Endodermal cell (in vitro differentiated cells): ENCODE data around the gene CTRB2. TPM values are rescaled to one million over a fixed set of nuclear protein-coding genes. Genes with fewer than 3 reads are reported as not detected.
A peak's percentile ranks its signal among the peaks of the same experiment; 100 is the strongest.
"Not testable (repeated sequence)": the region's sequence is repeated elsewhere in the genome, so short reads cannot be mapped to it uniquely, and the experiment has no call there.

Experiments
- DNase-seq: peaks from one replicate; pipeline ENCODE4 v3.0.0-alpha.2; 2017
- H3K27ac ChIP-seq: 2 replicates; pipeline ENCODE4 v1.5.1; 2013; ENCODE audit warnings: mild to moderate bottlenecking, low read depth, low read length, moderate library complexity
- H3K27me3 ChIP-seq: 2 replicates; pipeline ENCODE4 v1.6.1; 2013; ENCODE audit warnings: mild to moderate bottlenecking, low read length, moderate library complexity; ENCODE audit not compliant: insufficient read depth, control insufficient read depth, poor library complexity, severe bottlenecking
- H3K36me3 ChIP-seq: 2 replicates; pipeline ENCODE4 v1.7.0; 2013; ENCODE audit warnings: mild to moderate bottlenecking, low read length, moderate library complexity; ENCODE audit not compliant: control insufficient read depth, insufficient read depth
- H3K4me1 ChIP-seq: one replicate; pipeline ENCODE4 v1.7.0; 2013; ENCODE audit warnings: low read length; ENCODE audit not compliant: control insufficient read depth, insufficient read depth
- H3K4me3 ChIP-seq: 2 replicates; pipeline ENCODE4 v1.5.1; 2013; ENCODE audit warnings: mild to moderate bottlenecking, low read length, moderate library complexity
- H3K9ac ChIP-seq: 2 replicates; pipeline ENCODE4 v1.6.1; 2013; ENCODE audit warnings: mild to moderate bottlenecking, low read length, moderate library complexity; ENCODE audit not compliant: poor library complexity, severe bottlenecking; ENCODE audit errors: extremely low read depth
- H3K9me3 ChIP-seq: 2 replicates; pipeline ENCODE4 v1.6.1; 2013; ENCODE audit warnings: mild to moderate bottlenecking, low read length, moderate library complexity; ENCODE audit not compliant: control insufficient read depth
- H3K27ac Mint-ChIP-seq: 2 replicates; pipeline ENCODE4 v1.8.0; 2020; ENCODE audit warnings: mixed read lengths
- H3K27me3 Mint-ChIP-seq: 2 replicates; pipeline ENCODE4 v1.8.0; 2021; ENCODE audit warnings: mild to moderate bottlenecking, mixed read lengths; ENCODE audit not compliant: insufficient read depth
- H3K36me3 Mint-ChIP-seq: 2 replicates; pipeline ENCODE4 v1.8.0; 2020; ENCODE audit warnings: low read depth, mixed read lengths
- H3K4me1 Mint-ChIP-seq: 2 replicates; pipeline ENCODE4 v1.8.0; 2020; ENCODE audit warnings: mixed read lengths
- H3K4me3 Mint-ChIP-seq: 2 replicates; pipeline ENCODE4 v1.8.0; 2020; ENCODE audit warnings: mild to moderate bottlenecking, moderate library complexity, mixed read lengths
- H3K9me3 Mint-ChIP-seq: 2 replicates; pipeline ENCODE4 v1.8.0; 2020; ENCODE audit warnings: mild to moderate bottlenecking, mixed read lengths
- CTCF ChIP-seq: fragments of 200-600 bp; sonication (generic); conservative IDR thresholded peaks from 2 replicates; pipeline ENCODE4 v1.5.0; 2021; ENCODE audit warnings: antibody characterized with exemption, mild to moderate bottlenecking
- WGBS, 2 experiments: methylation state at CpG; one replicate each; pipeline versions ENCODE4 v1.1.5 to v1.1.7; 2013; ENCODE audit warnings: missing lambda C conversion rate in 2 of 2, mixed read lengths in 1 of 2; ENCODE audit not compliant: insufficient coverage in 1 of 2, insufficient read length in 1 of 2; 5-methylcytosine and 5-hydroxymethylcytosine counted together
- total RNA-seq, 2 donors: library from RNA; stranded (reverse); fragmentation: NEBNext Ultra II Directional in 1 of 2; extraction: Animal tissue kit (Norgen Biotek cat#: 25700) in 1 of 2; gene quantifications; 2 replicates in 1 of 2; 3 replicates in 1 of 2; pipeline ENCODE4 v1.2.1, GENCODE V29; 2021

Gene CTRB2
- total RNA-seq, 2 donors from 2014 or later = not detected

GRCh38 chr16:75241412-75241811, 34.5 kb upstream of the CTRB2 start:
- peaks cover 7% of the 10 kb centered on the region for H3K4me1 ChIP-seq
- H3K27ac ChIP-seq = no peak overlapping the region
- 83 to 96% methylated on average over 4 to 8 of the region's 8 CpGs for WGBS, 2 experiments

GRCh38 chr16:75240633-75241032, 33.7 kb upstream of the CTRB2 start:
- H3K9me3 Mint-ChIP-seq, H3K36me3 ChIP-seq, DNase-seq, H3K9me3 ChIP-seq, H3K4me1 ChIP-seq, H3K27me3 Mint-ChIP-seq, H3K4me3 Mint-ChIP-seq, H3K4me1 Mint-ChIP-seq, H3K9ac ChIP-seq, H3K4me3 ChIP-seq, H3K27me3 ChIP-seq: not testable (repeated sequence)
- 94% methylated on average over 7 of the region's 7 CpGs for WGBS, 2 experiments
- H3K27ac Mint-ChIP-seq = peak overlapping the region; percentile 75
- peaks cover 49% of the 10 kb centered on the region for H3K36me3 Mint-ChIP-seq
- H3K27ac ChIP-seq = peak overlapping the region; percentile 5

More at GRCh38 chr16:75241412-75241811, 34.5 kb upstream of the CTRB2 start:
- no peaks in the 10 kb centered on the region for H3K27me3 ChIP-seq
- no peak overlapping the region for H3K4me3 ChIP-seq
- Mint-ChIP-seq H3K27ac (no peak overlapping the region), H3K9me3 (no peaks in the 10 kb centered on the region), H3K36me3 (peaks cover 41% of the 10 kb centered on the region), H3K4me1 (peaks cover 12% of the 10 kb centered on the region), H3K27me3 (no peaks in the 10 kb centered on the region), H3K4me3 (no peak overlapping the region)
- TF ChIP-seq CTCF = no peak
- no peak overlapping the region for H3K9ac ChIP-seq
- no peaks in the 10 kb centered on the region for H3K9me3 ChIP-seq
- H3K36me3 ChIP-seq = peaks cover 9% of the 10 kb centered on the region
- DNase-seq = no peak

GRCh38 chr16:75239542-75240122, 32.7 kb upstream of the CTRB2 start:
- Histone ChIP-seq H3K9me3 (no peaks in the 10 kb centered on the region), H3K36me3 (peaks cover 11% of the 10 kb centered on the region), H3K27me3 (no peaks in the 10 kb centered on the region), H3K4me3 (no peak overlapping the region), H3K9ac (no peak overlapping the region), H3K27ac (peak overlapping the region; percentile 81), H3K4me1 (no peaks in the 10 kb centered on the region)
- H3K27ac Mint-ChIP-seq = peak overlapping the region; percentile 75
- no peak for DNase-seq
- no peaks in the 10 kb centered on the region for H3K9me3 Mint-ChIP-seq
- H3K4me3 Mint-ChIP-seq = no peak overlapping the region
- WGBS, 2 experiments = 93 to 96% methylated on average over 11 to 19 of the region's 19 CpGs
- peaks cover 51% of the 10 kb centered on the region for H3K36me3 Mint-ChIP-seq
- no peaks in the 10 kb centered on the region for H3K27me3 Mint-ChIP-seq
- peaks cover 4% of the 10 kb centered on the region for H3K4me1 Mint-ChIP-seq
- TF ChIP-seq CTCF = no peak
